ENCODE data around the gene CELF4. TPM values are rescaled to one million over a fixed set of nuclear protein-coding genes. Genes with fewer than 3 reads are reported as not detected.

Gene CELF4
- total and polyA plus RNA-seq, 5 donors from 2014 or later: 0.08 to 0.30 (median 0.08) TPM; not detected in 2

DNA sequence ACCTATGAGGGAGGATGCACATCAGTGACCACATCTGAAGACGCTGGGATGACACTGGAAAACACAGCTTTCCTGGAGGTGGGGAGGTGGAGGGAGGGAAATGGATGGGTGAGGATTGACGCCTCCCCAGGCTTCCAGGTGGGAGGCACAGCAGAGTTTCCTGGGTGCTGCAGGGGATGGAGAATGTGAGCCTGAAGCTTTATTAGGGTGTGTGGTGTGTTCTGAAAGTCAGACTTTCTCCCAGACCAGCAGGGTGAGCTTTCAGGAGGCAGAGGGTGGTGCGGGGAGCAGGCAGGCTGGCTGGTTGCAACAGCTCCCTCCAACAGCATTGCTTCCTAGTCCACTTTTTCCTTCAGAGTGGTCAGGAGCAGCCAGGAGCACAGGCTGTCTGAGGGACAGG, 263.1 kb downstream of the CELF4 start:
- Mint-ChIP-seq H3K27me3 (no peaks in the 10 kb centered on the region), H3K4me1 (no peaks in the 10 kb centered on the region), H3K4me3 (no peak overlapping the region), H3K27ac (no peak overlapping the region), H3K36me3 (no peaks in the 10 kb centered on the region), H3K9me3 (peaks cover 0 to 2% (median 0%) of the 10 kb centered on the region in 7 donors)
- ATAC-seq (ENCODE audit: low read depth in 2 of 2): no peak
- H3K36me3 ChIP-seq (ENCODE audit: control insufficient read depth, insufficient read depth, low read length): no peaks in the 10 kb centered on the region
- H3K9me3 ChIP-seq (ENCODE audit: control insufficient read depth in 2 of 2, low read length in 2 of 2): no peaks in the 10 kb centered on the region
- no peaks in the 10 kb centered on the region for H3K4me1 ChIP-seq (ENCODE audit: control insufficient read depth, insufficient read depth, low read length, poor library complexity, severe bottlenecking)
- no peaks in the 10 kb centered on the region for H3K27me3 ChIP-seq (ENCODE audit: control insufficient read depth, insufficient read depth, low read length)
- no peak for DNase-seq
- H3K27ac ChIP-seq (ENCODE audit: insufficient read depth, low read length, poor library complexity, severe bottlenecking): no peak overlapping the region
- H3K4me3 ChIP-seq (ENCODE audit: low read depth, low read length): no peak overlapping the region

DNA sequence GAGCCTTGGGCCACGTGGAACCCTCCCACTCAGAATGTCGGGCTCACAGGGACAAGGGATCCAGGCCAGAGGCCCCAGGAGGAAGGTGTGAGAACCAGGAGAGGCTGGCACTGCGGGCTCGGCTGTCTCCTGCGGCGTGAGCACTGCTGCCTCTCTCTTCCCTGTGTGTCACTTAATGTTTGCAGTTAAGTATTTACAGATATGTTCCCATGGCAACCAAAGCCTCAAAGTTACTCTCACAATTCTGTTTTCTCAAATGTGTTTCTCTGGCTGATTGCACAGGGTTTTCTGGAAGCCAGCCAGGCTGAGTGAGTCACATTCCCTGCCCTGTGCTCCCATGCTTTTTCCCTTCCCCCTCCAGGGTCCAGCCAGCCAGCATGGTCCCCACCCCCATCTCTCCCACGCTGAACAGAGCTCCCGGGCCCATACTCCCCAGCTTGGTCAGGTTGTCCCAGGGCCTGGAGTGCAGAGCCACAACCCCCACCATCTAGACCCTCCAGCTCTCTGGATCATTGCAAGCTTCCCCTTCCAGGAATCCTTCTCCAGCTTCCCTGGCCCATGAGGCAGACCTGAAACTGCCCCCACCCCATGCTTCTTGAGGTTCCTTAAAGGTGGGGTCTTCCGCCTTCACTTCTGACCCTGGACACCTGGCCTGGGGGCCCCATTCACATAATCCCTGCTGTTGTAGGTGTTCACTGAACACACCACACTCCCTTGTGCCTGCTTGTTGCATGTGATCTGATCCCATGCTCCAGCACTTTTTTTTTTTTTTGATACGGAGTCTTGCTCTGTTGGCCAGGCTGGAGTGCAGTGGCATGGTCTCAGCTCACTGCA, 265.9 kb downstream of the CELF4 start:
- no peak overlapping the region for H3K27ac ChIP-seq (ENCODE audit: insufficient read depth, low read length, poor library complexity, severe bottlenecking)
- no peak overlapping the region for H3K4me3 ChIP-seq (ENCODE audit: low read depth, low read length)
- ATAC-seq (ENCODE audit: low read depth in 2 of 2) (no peak), DNase-seq (no peak)
- no peaks in the 10 kb centered on the region for H3K36me3 ChIP-seq (ENCODE audit: control insufficient read depth, insufficient read depth, low read length)
- Mint-ChIP-seq H3K27ac (peak overlapping the region in 1 of 3 donors; percentile 74), H3K4me3 (no peak overlapping the region), H3K9me3 (peaks cover 0 to 4% (median 0%) of the 10 kb centered on the region in 7 donors), H3K4me1 (no peaks in the 10 kb centered on the region), H3K36me3 (no peaks in the 10 kb centered on the region), H3K27me3 (no peaks in the 10 kb centered on the region)
- H3K27me3 ChIP-seq (ENCODE audit: control insufficient read depth, insufficient read depth, low read length): no peaks in the 10 kb centered on the region
- H3K4me1 ChIP-seq (ENCODE audit: control insufficient read depth, insufficient read depth, low read length, poor library complexity, severe bottlenecking): no peaks in the 10 kb centered on the region
- no peaks in the 10 kb centered on the region for H3K9me3 ChIP-seq (ENCODE audit: control insufficient read depth in 2 of 2, low read length in 2 of 2)

DNA sequence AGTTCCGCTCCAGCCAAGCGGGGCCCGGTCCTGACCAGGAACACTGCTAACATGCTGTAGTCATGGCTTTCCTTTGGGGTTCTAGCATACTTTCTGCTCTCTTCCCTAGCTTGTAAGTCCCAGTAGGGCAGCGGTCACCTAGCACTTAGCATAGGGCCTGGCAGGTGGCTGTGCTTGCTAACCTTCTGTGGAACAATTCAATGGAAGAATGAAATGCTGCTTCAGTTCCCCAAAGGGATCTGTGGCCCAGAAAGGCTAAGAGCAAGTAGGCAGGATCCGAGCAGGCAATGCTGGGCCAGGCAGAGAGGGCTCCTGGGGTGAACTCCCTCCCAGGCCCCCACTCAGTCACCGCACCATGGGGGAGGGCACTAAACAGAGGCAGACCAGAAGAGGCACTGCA, 266.8 kb downstream of the CELF4 start:
- no peak overlapping the region for H3K4me3 ChIP-seq (ENCODE audit: low read depth, low read length)
- ATAC-seq (ENCODE audit: low read depth in 2 of 2) (no peak), DNase-seq (no peak)
- H3K36me3 ChIP-seq (ENCODE audit: control insufficient read depth, insufficient read depth, low read length): no peaks in the 10 kb centered on the region
- H3K27ac ChIP-seq (ENCODE audit: insufficient read depth, low read length, poor library complexity, severe bottlenecking): no peak overlapping the region
- Mint-ChIP-seq H3K4me3 (no peak overlapping the region), H3K27ac (no peak overlapping the region), H3K4me1 (no peaks in the 10 kb centered on the region), H3K27me3 (no peaks in the 10 kb centered on the region), H3K9me3 (peaks cover 0 to 4% (median 0%) of the 10 kb centered on the region in 7 donors), H3K36me3 (no peaks in the 10 kb centered on the region)
- no peaks in the 10 kb centered on the region for H3K9me3 ChIP-seq (ENCODE audit: control insufficient read depth in 2 of 2, low read length in 2 of 2)
- no peaks in the 10 kb centered on the region for H3K4me1 ChIP-seq (ENCODE audit: control insufficient read depth, insufficient read depth, low read length, poor library complexity, severe bottlenecking)
- no peaks in the 10 kb centered on the region for H3K27me3 ChIP-seq (ENCODE audit: control insufficient read depth, insufficient read depth, low read length)

DNA sequence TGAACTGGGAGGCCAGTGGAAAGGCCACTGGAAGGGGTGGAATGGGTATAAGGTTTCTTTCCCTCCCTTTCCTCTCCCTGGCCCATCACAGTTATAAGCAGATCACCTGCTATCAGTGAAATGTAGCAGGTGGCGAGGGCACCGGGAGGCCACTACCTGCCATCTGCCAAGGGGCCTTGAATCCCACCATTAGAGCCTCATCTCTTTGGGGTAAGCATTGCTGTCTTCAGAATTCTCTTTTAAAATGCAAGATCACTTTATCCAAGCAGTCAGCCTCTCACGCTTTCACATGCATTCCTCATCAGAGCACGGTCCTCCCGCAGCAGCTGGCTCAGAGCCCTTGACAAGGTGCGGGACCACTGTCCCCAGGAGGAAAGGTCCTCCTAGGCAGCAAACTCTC, 268.5 kb downstream of the CELF4 start:
- no peaks in the 10 kb centered on the region for H3K36me3 ChIP-seq (ENCODE audit: control insufficient read depth, insufficient read depth, low read length)
- ATAC-seq (ENCODE audit: low read depth in 2 of 2) (no peak), DNase-seq (no peak)
- Mint-ChIP-seq H3K4me1 (no peaks in the 10 kb centered on the region), H3K27ac (no peak overlapping the region), H3K27me3 (no peaks in the 10 kb centered on the region), H3K36me3 (no peaks in the 10 kb centered on the region), H3K9me3 (peaks cover 0 to 4% (median 0%) of the 10 kb centered on the region in 7 donors), H3K4me3 (no peak overlapping the region)
- H3K9me3 ChIP-seq (ENCODE audit: control insufficient read depth in 2 of 2, low read length in 2 of 2): no peaks in the 10 kb centered on the region
- H3K27me3 ChIP-seq (ENCODE audit: control insufficient read depth, insufficient read depth, low read length): no peaks in the 10 kb centered on the region
- H3K4me1 ChIP-seq (ENCODE audit: control insufficient read depth, insufficient read depth, low read length, poor library complexity, severe bottlenecking): no peaks in the 10 kb centered on the region
- no peak overlapping the region for H3K4me3 ChIP-seq (ENCODE audit: low read depth, low read length)
- no peak overlapping the region for H3K27ac ChIP-seq (ENCODE audit: insufficient read depth, low read length, poor library complexity, severe bottlenecking)

DNA sequence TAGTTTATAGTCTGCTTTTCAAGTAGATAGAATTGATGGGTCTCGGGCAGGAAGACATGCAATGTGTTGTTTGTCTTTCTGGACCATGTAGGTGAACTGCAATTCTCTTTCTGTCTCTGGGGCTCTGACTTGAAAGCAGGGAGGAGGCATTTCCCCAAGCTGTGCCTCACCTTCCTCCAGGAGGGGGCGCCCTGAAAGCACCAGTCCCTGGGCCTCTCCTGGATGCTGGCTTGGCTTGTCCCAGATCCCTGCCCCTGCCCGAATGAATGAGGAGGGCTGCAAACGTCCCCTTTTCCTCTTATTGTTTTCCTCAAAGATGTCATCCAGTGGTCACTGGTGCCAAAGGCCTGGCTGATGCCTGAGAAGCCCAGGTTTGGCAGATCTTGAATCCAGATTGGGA, 270.6 kb downstream of the CELF4 start:
- Histone ChIP-seq H3K9me3 (ENCODE audit: control insufficient read depth in 2 of 2, low read length in 2 of 2) (no peaks in the 10 kb centered on the region), H3K27me3 (ENCODE audit: control insufficient read depth, insufficient read depth, low read length) (no peaks in the 10 kb centered on the region), H3K4me3 (ENCODE audit: low read depth, low read length) (no peak overlapping the region), H3K4me1 (ENCODE audit: control insufficient read depth, insufficient read depth, low read length, poor library complexity, severe bottlenecking) (no peaks in the 10 kb centered on the region), H3K27ac (ENCODE audit: insufficient read depth, low read length, poor library complexity, severe bottlenecking) (no peak overlapping the region), H3K36me3 (ENCODE audit: control insufficient read depth, insufficient read depth, low read length) (no peaks in the 10 kb centered on the region)
- Mint-ChIP-seq H3K4me1 (no peaks in the 10 kb centered on the region), H3K9me3 (peaks cover 0 to 4% (median 0%) of the 10 kb centered on the region in 7 donors), H3K27ac (no peak overlapping the region), H3K4me3 (no peak overlapping the region), H3K36me3 (no peaks in the 10 kb centered on the region), H3K27me3 (no peaks in the 10 kb centered on the region)
- ATAC-seq (ENCODE audit: low read depth in 2 of 2) (no peak), DNase-seq (no peak)

- Mint-ChIP-seq H3K27ac (no peak overlapping the region), H3K9me3 (peaks cover 0 to 4% (median 0%) of the 10 kb centered on the region in 7 donors), H3K4me3 (no peak overlapping the region)
Measured at GRCh38 chr18:37293359-37293758, 272.2 kb downstream of the CELF4 start.

DNA sequence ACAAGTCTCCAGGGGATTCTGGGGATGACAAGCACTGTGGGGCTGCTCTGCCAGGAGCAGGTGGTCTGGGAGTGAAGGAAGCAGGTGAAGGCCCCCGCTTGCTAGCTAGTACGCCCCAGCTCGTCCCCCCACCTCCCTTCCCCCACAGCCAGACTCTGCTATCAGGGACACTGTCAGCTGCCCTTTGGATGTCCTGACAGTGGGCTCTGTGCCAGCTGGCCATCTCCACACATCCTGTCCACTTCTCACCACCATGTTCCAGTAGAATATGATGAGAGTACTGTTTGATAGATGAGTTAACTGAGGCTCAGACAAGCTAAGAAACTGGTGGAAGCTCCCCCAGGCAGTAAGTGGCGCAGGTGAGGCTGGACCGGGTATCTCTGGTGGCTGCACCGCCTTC, 276.2 kb downstream of the CELF4 start:
- H3K4me1 Mint-ChIP-seq: no peaks in the 10 kb centered on the region
- H3K27me3 Mint-ChIP-seq: no peaks in the 10 kb centered on the region
- no peak overlapping the region for H3K4me3 Mint-ChIP-seq
- H3K27ac Mint-ChIP-seq: no peak overlapping the region
- no peaks in the 10 kb centered on the region for H3K9me3 Mint-ChIP-seq
- Histone ChIP-seq H3K9me3 (ENCODE audit: control insufficient read depth in 2 of 2, low read length in 2 of 2) (no peaks in the 10 kb centered on the region), H3K27me3 (ENCODE audit: control insufficient read depth, insufficient read depth, low read length) (no peaks in the 10 kb centered on the region), H3K4me3 (ENCODE audit: low read depth, low read length) (no peak overlapping the region), H3K4me1 (ENCODE audit: control insufficient read depth, insufficient read depth, low read length, poor library complexity, severe bottlenecking) (no peaks in the 10 kb centered on the region), H3K36me3 (ENCODE audit: control insufficient read depth, insufficient read depth, low read length) (no peaks in the 10 kb centered on the region), H3K27ac (ENCODE audit: insufficient read depth, low read length, poor library complexity, severe bottlenecking) (no peak overlapping the region)
- no peak for ATAC-seq (ENCODE audit: low read depth in 2 of 2)
- no peak for DNase-seq
- H3K36me3 Mint-ChIP-seq: no peaks in the 10 kb centered on the region

More at GRCh38 chr18:37293359-37293758, 272.2 kb downstream of the CELF4 start:
- no peaks in the 10 kb centered on the region for H3K36me3 ChIP-seq (ENCODE audit: control insufficient read depth, insufficient read depth, low read length)
- H3K9me3 ChIP-seq (ENCODE audit: control insufficient read depth in 2 of 2, low read length in 2 of 2): no peaks in the 10 kb centered on the region
- Mint-ChIP-seq H3K4me1 (no peaks in the 10 kb centered on the region), H3K36me3 (no peaks in the 10 kb centered on the region), H3K27me3 (no peaks in the 10 kb centered on the region)
- H3K27ac ChIP-seq (ENCODE audit: insufficient read depth, low read length, poor library complexity, severe bottlenecking): no peak overlapping the region
- ATAC-seq (ENCODE audit: low read depth in 2 of 2): no peak
- DNase-seq: no peak
- H3K4me1 ChIP-seq (ENCODE audit: control insufficient read depth, insufficient read depth, low read length, poor library complexity, severe bottlenecking): no peaks in the 10 kb centered on the region
- H3K27me3 ChIP-seq (ENCODE audit: control insufficient read depth, insufficient read depth, low read length): no peaks in the 10 kb centered on the region
- no peak overlapping the region for H3K4me3 ChIP-seq (ENCODE audit: low read depth, low read length)

GRCh38 chr18:37287601-37288000, 278.0 kb downstream of the CELF4 start:
- no peaks in the 10 kb centered on the region for H3K4me1 ChIP-seq (ENCODE audit: control insufficient read depth, insufficient read depth, low read length, poor library complexity, severe bottlenecking)
- no peaks in the 10 kb centered on the region for H3K27me3 ChIP-seq (ENCODE audit: control insufficient read depth, insufficient read depth, low read length)
- no peak overlapping the region for H3K4me3 ChIP-seq (ENCODE audit: low read depth, low read length)
- no peaks in the 10 kb centered on the region for H3K36me3 ChIP-seq (ENCODE audit: control insufficient read depth, insufficient read depth, low read length)
- Mint-ChIP-seq H3K27me3 (no peaks in the 10 kb centered on the region), H3K27ac (no peak overlapping the region), H3K4me3 (no peak overlapping the region), H3K36me3 (no peaks in the 10 kb centered on the region), H3K9me3 (no peaks in the 10 kb centered on the region), H3K4me1 (no peaks in the 10 kb centered on the region)
- ATAC-seq (ENCODE audit: low read depth in 2 of 2) (no peak), DNase-seq (no peak)
- no peak overlapping the region for H3K27ac ChIP-seq (ENCODE audit: insufficient read depth, low read length, poor library complexity, severe bottlenecking)
- no peaks in the 10 kb centered on the region for H3K9me3 ChIP-seq (ENCODE audit: control insufficient read depth in 2 of 2, low read length in 2 of 2)
